ENCODE measurements around the gene RPL36.

Gene RPL36

DNA sequence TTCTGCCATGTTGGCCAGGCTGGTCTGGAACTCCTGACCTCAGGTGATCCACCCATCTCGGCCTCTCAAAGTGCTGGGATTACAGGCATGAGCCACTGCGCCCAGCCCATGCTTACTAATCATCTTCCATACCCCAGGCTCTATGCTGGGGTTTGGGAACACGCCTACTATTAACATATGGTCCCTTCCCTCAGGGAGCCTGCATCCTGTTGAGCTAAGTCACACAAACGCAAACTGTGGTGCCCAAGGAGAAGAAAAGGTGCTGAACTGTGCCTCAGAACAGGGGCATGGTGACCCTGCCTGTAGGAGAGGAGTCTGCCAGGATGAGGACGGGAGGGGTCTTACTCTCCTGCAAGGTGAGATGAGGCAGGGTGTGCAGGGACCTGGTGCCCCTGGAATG is 15.4 kb upstream of the RPL36 start:
- Histone ChIP-seq H3K4me1 (ENCODE audit: control insufficient read depth in 1 of 2, insufficient read depth in 2 of 2, low read length in 2 of 2) (peaks cover 6 to 9% of the 10 kb centered on the region in 2 donors), H3K27ac (ENCODE audit: low read length) (no peak overlapping the region)

GRCh38 chr19:5676105-5676771 is 13.9 kb upstream of the RPL36 start:
- no peaks in the 10 kb centered on the region for H3K9me3 ChIP-seq (ENCODE audit: control insufficient read depth in 1 of 2, low read length in 2 of 2)
- H3K4me3 ChIP-seq (ENCODE audit: low read depth in 1 of 2, low read length in 2 of 2): no peak overlapping the region
- no peak overlapping the region for H3K27ac ChIP-seq (ENCODE audit: low read length)
- H3K4me1 ChIP-seq (ENCODE audit: control insufficient read depth in 1 of 2, insufficient read depth in 2 of 2, low read length in 2 of 2): peaks cover 6 to 14% of the 10 kb centered on the region in 2 donors
- no peaks in the 10 kb centered on the region for H3K36me3 ChIP-seq (ENCODE audit: control insufficient read depth in 1 of 2, insufficient read depth in 2 of 2, low read length in 2 of 2)
- no peaks in the 10 kb centered on the region for H3K27me3 ChIP-seq (ENCODE audit: low read depth, low read length)

More for the DNA sequence above, 15.4 kb upstream of the RPL36 start:
- Histone ChIP-seq H3K27me3 (ENCODE audit: low read depth, low read length) (no peaks in the 10 kb centered on the region), H3K9me3 (ENCODE audit: control insufficient read depth in 1 of 2, low read length in 2 of 2) (no peaks in the 10 kb centered on the region), H3K4me3 (ENCODE audit: low read depth in 1 of 2, low read length in 2 of 2) (no peak overlapping the region), H3K36me3 (ENCODE audit: control insufficient read depth in 1 of 2, insufficient read depth in 2 of 2, low read length in 2 of 2) (peaks cover 0 to 3% of the 10 kb centered on the region in 2 donors)

DNA sequence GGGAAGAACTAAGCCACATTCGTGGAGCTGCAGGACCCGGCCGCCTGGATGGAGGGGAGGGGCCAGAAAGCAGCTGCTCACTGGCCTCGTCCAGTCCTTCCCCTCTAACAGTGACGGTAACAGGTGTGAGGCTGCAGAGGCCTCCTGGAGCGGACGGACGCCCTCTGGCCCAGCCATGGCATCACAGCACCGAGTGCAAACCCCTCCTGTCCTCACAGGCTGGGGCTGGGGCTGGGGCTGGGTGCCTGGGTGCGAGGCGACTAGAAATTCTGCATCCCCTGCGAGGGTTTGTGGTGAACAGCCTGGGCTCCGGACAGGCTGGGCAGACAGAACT is 13.4 kb upstream of the RPL36 start:
- no peaks in the 10 kb centered on the region for H3K9me3 ChIP-seq (ENCODE audit: control insufficient read depth in 1 of 2, low read length in 2 of 2)
- H3K27ac ChIP-seq (ENCODE audit: low read length): no peak overlapping the region
- H3K4me1 ChIP-seq (ENCODE audit: control insufficient read depth in 1 of 2, insufficient read depth in 2 of 2, low read length in 2 of 2): peaks cover 6 to 19% of the 10 kb centered on the region in 2 donors
- H3K4me3 ChIP-seq (ENCODE audit: low read depth in 1 of 2, low read length in 2 of 2): no peak overlapping the region
- no peaks in the 10 kb centered on the region for H3K36me3 ChIP-seq (ENCODE audit: control insufficient read depth in 1 of 2, insufficient read depth in 2 of 2, low read length in 2 of 2)
- H3K27me3 ChIP-seq (ENCODE audit: low read depth, low read length): no peaks in the 10 kb centered on the region

DNA sequence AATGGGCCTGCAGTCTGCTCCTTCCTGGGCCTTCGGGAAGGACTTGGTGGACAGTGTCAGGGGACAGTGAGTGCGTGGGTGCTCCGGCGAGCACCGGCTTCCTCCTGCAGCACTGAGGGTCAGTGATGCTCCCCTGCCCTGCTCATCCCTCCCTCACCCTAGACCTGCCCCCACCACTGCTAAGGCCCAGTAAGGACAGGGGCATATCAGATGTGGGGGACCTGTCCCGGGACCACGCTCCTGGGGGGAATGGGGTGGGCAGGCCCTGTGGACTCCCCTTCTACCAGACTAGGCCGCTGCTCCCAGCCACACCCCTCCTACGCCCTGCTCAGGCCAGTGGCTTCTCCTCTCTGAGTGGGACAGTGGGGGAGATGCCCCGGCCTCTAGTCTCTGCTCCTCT is 13.0 kb upstream of the RPL36 start:
- Histone ChIP-seq H3K27ac (ENCODE audit: low read length) (no peak overlapping the region), H3K4me3 (ENCODE audit: low read depth in 1 of 2, low read length in 2 of 2) (no peak overlapping the region), H3K4me1 (ENCODE audit: control insufficient read depth in 1 of 2, insufficient read depth in 2 of 2, low read length in 2 of 2) (peaks cover 6 to 19% of the 10 kb centered on the region in 2 donors), H3K36me3 (ENCODE audit: control insufficient read depth in 1 of 2, insufficient read depth in 2 of 2, low read length in 2 of 2) (no peaks in the 10 kb centered on the region), H3K27me3 (ENCODE audit: low read depth, low read length) (no peaks in the 10 kb centered on the region), H3K9me3 (ENCODE audit: control insufficient read depth in 1 of 2, low read length in 2 of 2) (no peaks in the 10 kb centered on the region)

DNA sequence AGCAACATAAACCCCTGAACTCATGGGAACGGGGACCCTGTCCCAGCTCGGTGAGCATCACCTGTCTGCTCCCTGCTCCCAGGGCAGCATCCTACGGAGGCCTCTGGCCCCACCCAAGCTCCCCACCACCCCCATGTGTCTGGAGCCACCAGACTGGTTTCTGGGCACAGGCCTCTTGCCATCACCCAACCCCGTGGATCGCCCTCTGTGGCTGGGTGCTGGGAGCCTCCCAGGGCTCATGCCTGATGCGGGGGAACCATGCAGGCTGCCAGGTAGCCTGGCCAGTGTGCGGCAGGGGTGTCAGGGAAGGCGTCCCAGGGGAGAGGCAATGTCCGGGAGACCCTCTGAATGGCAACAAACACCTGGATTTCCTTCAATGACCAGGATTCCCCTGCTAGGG is 12.5 kb upstream of the RPL36 start:
- Histone ChIP-seq H3K27ac (ENCODE audit: low read length) (no peak overlapping the region), H3K9me3 (ENCODE audit: control insufficient read depth in 1 of 2, low read length in 2 of 2) (no peaks in the 10 kb centered on the region)

DNA sequence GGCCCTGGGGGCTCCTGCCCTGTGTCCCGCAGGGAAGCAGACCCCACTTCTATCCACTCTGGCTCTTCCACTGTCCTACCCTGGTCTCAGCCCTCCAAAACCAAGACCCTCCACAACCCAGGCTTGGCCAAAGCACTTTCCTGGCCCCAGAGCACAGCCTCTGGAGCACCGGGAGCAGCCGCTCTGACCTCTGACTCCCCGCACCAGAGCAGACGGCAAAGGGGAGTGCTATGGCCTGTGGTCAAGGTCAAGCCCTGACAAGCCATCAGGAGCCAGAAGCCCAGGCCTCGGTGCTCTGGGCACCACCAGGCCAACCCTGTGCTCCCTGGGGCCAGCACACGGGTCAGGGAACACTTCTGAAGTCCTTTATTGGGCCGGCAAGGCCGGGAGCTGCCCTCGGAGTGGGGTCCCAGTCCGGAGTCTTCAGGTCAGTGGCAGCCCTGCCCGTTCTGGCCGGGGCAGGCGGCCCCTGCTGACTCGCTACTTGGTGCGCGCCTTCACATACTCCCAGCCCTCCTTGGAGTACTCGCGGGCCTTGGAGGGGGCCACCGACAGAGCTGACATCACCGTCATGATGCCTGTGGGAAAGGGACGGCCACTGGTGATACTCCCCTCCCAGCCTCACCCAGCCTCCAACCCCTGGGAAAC is 11.9 kb upstream of the RPL36 start:
- Histone ChIP-seq H3K36me3 (ENCODE audit: control insufficient read depth in 1 of 2, insufficient read depth in 2 of 2, low read length in 2 of 2) (no peaks in the 10 kb centered on the region), H3K27ac (ENCODE audit: low read length) (no peak overlapping the region), H3K9me3 (ENCODE audit: control insufficient read depth in 1 of 2, low read length in 2 of 2) (no peaks in the 10 kb centered on the region), H3K27me3 (ENCODE audit: low read depth, low read length) (no peaks in the 10 kb centered on the region), H3K4me3 (ENCODE audit: low read depth in 1 of 2, low read length in 2 of 2) (no peak overlapping the region), H3K4me1 (ENCODE audit: control insufficient read depth in 1 of 2, insufficient read depth in 2 of 2, low read length in 2 of 2) (peaks cover 6 to 19% of the 10 kb centered on the region in 2 donors)

More for the DNA sequence above, 12.5 kb upstream of the RPL36 start:
- no peaks in the 10 kb centered on the region for H3K27me3 ChIP-seq (ENCODE audit: low read depth, low read length)
- peaks cover 6 to 19% of the 10 kb centered on the region in 2 donors for H3K4me1 ChIP-seq (ENCODE audit: control insufficient read depth in 1 of 2, insufficient read depth in 2 of 2, low read length in 2 of 2)
- no peaks in the 10 kb centered on the region for H3K36me3 ChIP-seq (ENCODE audit: control insufficient read depth in 1 of 2, insufficient read depth in 2 of 2, low read length in 2 of 2)
- no peak overlapping the region for H3K4me3 ChIP-seq (ENCODE audit: low read depth in 1 of 2, low read length in 2 of 2)

DNA sequence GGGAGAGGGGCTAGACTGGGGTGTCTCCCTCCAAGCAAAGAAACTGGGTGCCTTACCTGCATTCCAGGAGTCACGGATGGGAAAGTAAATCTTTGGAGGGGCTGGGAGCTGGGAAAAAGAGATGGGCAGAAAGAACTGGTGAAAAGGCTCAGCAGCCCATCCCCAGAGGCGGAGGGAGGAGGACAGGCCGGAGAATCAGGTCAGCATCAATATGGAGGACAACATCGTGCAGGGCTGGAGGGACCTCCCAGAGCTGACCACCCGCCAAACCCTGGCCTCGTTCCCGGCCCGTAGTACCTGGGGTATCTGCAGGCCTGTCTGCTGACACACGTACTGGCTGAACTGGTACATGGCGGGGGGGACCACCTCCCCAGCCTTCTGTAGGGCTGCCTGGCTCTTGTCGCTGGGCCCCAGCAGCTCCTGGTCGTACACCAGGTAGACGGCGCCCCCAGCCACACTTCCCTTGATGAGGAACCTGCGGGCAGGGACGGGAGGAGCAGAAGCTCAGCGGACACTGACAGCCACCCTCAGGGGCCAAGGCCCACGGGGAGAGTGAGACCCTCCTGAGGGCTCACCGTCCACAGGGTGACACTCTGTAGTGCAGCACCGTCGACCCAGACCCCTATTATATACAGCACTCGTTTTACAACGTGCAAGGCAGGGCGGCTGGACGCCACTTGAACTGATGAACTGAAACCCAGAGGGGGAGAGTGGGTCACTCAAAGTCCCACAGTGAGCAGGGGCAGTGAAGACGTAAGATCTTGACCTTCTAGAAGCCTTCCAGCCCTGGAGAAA is 10.6 kb upstream of the RPL36 start:
- H3K27ac ChIP-seq (ENCODE audit: low read length): peak overlapping the region; percentile 91
- H3K4me1 ChIP-seq (ENCODE audit: control insufficient read depth in 1 of 2, insufficient read depth in 2 of 2, low read length in 2 of 2): peaks cover 6 to 19% of the 10 kb centered on the region in 2 donors

GRCh38 chr19:5680084-5680436 is 10.0 kb upstream of the RPL36 start:
- no peaks in the 10 kb centered on the region for H3K27me3 ChIP-seq (ENCODE audit: low read depth, low read length)
- H3K9me3 ChIP-seq (ENCODE audit: control insufficient read depth in 1 of 2, low read length in 2 of 2): no peaks in the 10 kb centered on the region
- H3K4me3 ChIP-seq (ENCODE audit: low read depth in 1 of 2, low read length in 2 of 2): peak overlapping the region; percentile 96 to 97
- peak overlapping the region; percentile 91 for H3K27ac ChIP-seq (ENCODE audit: low read length)
- H3K36me3 ChIP-seq (ENCODE audit: control insufficient read depth in 1 of 2, insufficient read depth in 2 of 2, low read length in 2 of 2): no peaks in the 10 kb centered on the region
- peaks cover 6 to 19% of the 10 kb centered on the region in 2 donors for H3K4me1 ChIP-seq (ENCODE audit: control insufficient read depth in 1 of 2, insufficient read depth in 2 of 2, low read length in 2 of 2)

More for the DNA sequence above, 10.6 kb upstream of the RPL36 start:
- no peaks in the 10 kb centered on the region for H3K27me3 ChIP-seq (ENCODE audit: low read depth, low read length)
- no peaks in the 10 kb centered on the region for H3K36me3 ChIP-seq (ENCODE audit: control insufficient read depth in 1 of 2, insufficient read depth in 2 of 2, low read length in 2 of 2)
- peak overlapping the region; percentile 96 to 97 for H3K4me3 ChIP-seq (ENCODE audit: low read depth in 1 of 2, low read length in 2 of 2)
- no peaks in the 10 kb centered on the region for H3K9me3 ChIP-seq (ENCODE audit: control insufficient read depth in 1 of 2, low read length in 2 of 2)

DNA sequence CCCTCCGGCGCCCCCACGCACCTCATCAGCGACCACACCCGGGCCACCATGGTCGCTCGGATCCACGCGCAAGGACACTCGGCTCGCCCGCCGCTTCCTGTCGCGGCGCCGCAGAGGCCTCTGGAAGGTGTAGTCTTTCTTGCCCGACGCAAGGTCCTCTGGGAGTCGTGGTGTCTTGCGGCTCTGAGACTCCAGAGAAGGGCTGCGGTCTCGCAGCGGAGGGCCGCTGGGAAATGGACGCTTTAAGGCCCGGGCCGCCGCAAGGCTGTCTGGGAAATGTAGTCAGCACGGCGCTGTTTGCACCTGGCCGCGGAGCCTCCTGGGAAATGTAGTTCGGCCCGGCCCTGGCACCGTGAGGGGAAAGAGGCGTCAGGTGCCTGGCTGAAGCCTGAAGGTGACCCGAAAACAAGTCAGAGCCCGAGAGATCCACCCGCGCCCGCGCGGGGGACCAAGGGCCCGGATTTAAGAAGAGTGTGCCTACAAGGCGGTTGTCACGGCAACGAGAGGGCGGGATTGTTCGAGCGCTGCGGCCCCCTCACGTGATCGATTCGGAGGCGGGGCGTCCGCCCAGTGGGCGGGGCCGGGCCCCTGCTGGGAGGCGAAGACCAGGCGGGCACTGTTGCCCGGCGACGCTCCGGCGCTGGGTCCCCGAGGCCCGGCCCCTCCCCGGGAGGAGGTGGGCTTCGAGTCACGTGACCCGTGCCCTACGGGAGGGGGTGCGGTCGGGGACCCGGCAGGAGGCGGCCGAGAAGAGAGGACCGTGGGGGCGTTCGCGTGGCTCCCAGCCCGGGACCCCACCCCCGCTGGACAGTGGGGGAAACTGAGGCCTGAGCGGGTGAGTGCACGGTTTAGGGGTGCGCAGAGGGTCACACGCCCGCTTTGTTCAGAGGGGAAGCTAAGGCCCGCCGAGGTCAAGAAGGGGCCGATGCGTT is 9.4 kb upstream of the RPL36 start, which contains the start of the genes HSD11B1L and MICOS13:
Gene HSD11B1L, plus strand, starts transcription at position 591 of the 932 bp plus-strand sequence. CDS start 3,806 bp downstream, outside the sequence.
Gene MICOS13, minus strand, starts transcription at position 80 of the 932 bp plus-strand sequence. Its CDS starts 30 bp downstream, at position 50.
- Histone ChIP-seq H3K4me1 (ENCODE audit: control insufficient read depth in 1 of 2, insufficient read depth in 2 of 2, low read length in 2 of 2) (peaks cover 6 to 19% of the 10 kb centered on the region in 2 donors), H3K27ac (ENCODE audit: low read length) (peak within 1 kb of the TSS; percentile 91), H3K36me3 (ENCODE audit: control insufficient read depth in 1 of 2, insufficient read depth in 2 of 2, low read length in 2 of 2) (no peaks in the 10 kb centered on the region), H3K27me3 (ENCODE audit: low read depth, low read length) (no peaks in the 10 kb centered on the region), H3K4me3 (ENCODE audit: low read depth in 1 of 2, low read length in 2 of 2) (peak within 1 kb of the TSS; percentile 96 to 97), H3K9me3 (ENCODE audit: control insufficient read depth in 1 of 2, low read length in 2 of 2) (no peaks in the 10 kb centered on the region)

DNA sequence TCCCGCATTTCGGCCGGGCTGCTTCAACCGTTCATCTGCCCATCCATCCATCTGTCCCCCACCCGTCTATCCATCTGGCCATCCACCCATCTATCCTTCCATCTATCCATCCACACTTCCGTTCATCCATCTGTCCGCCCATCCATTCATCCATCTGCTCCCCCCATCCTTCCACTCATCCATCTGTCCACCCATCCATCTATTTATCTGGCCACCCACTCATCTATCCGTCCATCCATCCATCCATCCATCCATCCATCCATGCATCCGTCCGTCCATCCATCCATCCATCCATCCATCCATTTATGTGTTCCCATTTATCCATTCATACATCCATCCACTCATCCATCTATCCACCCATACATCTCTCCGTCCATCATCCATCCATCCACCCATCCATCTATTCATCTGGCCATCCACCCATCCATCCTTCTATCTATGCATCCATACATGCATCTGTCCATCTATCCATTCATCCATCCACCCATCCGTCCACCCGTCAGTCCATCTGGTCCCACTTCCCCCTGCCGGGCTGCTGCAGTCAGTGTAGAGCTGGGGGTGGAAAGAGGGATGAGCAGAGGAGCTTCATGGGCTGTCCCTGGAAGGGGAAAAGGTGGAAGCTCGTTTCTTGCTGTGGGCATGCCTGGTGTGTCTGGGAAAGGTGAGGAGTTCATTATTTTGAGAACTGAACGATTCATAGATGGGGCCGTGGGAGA is 8.5 kb upstream of the RPL36 start:
- no peaks in the 10 kb centered on the region for H3K9me3 ChIP-seq (ENCODE audit: control insufficient read depth in 1 of 2, low read length in 2 of 2)
- H3K4me1 ChIP-seq (ENCODE audit: control insufficient read depth in 1 of 2, insufficient read depth in 2 of 2, low read length in 2 of 2): peaks cover 6 to 19% of the 10 kb centered on the region in 2 donors
- H3K27me3 ChIP-seq (ENCODE audit: low read depth, low read length): no peaks in the 10 kb centered on the region
- H3K4me3 ChIP-seq (ENCODE audit: low read depth in 1 of 2, low read length in 2 of 2): peak overlapping the region; percentile 96 to 97
- H3K36me3 ChIP-seq (ENCODE audit: control insufficient read depth in 1 of 2, insufficient read depth in 2 of 2, low read length in 2 of 2): no peaks in the 10 kb centered on the region
- no peak overlapping the region for H3K27ac ChIP-seq (ENCODE audit: low read length)

All from muscle layer of duodenum (tissue), 2 donors.